Stimulated activated naive CD8-positive, alpha-beta T cell treated with anti-CD3 and anti-CD28 coated beads, Interleukin-15, Interleukin-2, amounts not matched to agents 100 ng/mL and 50 ng/mL, for 24 hours (primary cell): ENCODE measurements around the gene BAZ2B.

Source experiments
- H3K27ac Mint-ChIP-seq: one replicate; pipeline ENCODE4 v1.8.0; 2021; ENCODE audit warnings: mild to moderate bottlenecking, mixed read lengths
- H3K27me3 Mint-ChIP-seq: one replicate; pipeline ENCODE4 v1.8.0; 2021; ENCODE audit warnings: mixed read lengths
- H3K36me3 Mint-ChIP-seq: one replicate; pipeline ENCODE4 v1.8.0; 2021; ENCODE audit warnings: low read depth, mixed read lengths
- H3K4me1 Mint-ChIP-seq: one replicate; pipeline ENCODE4 v1.8.0; 2021; ENCODE audit warnings: low read depth, mixed read lengths
- H3K4me3 Mint-ChIP-seq: one replicate; pipeline ENCODE4 v1.8.0; 2021; ENCODE audit warnings: mild to moderate bottlenecking, mixed read lengths
- H3K9me3 Mint-ChIP-seq: one replicate; pipeline ENCODE4 v1.8.0; 2021; ENCODE audit warnings: mixed read lengths

Gene BAZ2B

DNA sequence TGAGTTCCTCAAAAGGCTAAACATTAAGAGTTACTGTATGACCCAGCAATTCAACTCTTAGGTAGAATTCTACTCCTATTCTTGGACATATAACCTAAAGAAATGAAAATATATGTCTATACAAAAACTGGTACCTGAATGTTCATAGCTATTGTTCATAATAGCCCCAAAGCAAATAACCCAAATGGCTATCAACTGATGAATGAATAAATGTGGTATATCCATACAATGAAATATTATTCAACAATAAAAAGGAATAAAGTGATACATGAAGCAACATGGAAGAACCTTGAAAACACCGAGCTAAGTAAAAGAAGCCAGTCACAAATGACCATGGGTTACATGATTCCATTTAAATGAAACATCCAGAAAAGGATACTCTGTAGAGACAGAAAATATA is 114.6 kb downstream of the BAZ2B start:
- Mint-ChIP-seq H3K4me3 (no peak overlapping the region), H3K36me3 (peaks cover 9% of the 10 kb centered on the region), H3K4me1 (peaks cover 16% of the 10 kb centered on the region), H3K27ac (no peak overlapping the region), H3K9me3 (peaks cover 4% of the 10 kb centered on the region), H3K27me3 (no peaks in the 10 kb centered on the region)

DNA sequence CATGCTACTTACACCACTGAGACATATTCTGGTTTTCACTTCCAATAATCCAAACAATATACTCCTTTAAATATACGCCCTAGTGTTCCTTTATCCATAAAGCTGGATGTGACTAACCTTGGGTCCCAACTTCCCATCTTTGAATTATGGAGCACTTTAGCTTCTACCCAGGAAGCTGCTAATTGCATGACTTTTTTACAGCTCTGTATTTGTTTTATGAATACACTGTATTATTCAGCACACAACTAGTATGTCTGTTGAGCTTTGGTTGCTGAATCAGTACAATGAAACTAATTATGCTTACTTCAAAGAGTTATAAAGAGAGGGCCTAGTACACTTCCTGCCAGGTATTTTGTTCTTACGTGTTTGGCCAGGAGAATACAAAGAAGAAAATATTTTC is 118.5 kb downstream of the BAZ2B start:
- Mint-ChIP-seq H3K27ac (peak overlapping the region; percentile 72), H3K9me3 (peaks cover 4% of the 10 kb centered on the region)

GRCh38 chr2:159497256-159497655 is 119.1 kb downstream of the BAZ2B start:
- H3K9me3 Mint-ChIP-seq = peaks cover 4% of the 10 kb centered on the region
- peak overlapping the region; percentile 19 for H3K4me3 Mint-ChIP-seq
- H3K27me3 Mint-ChIP-seq = no peaks in the 10 kb centered on the region
- H3K36me3 Mint-ChIP-seq = peaks cover 9% of the 10 kb centered on the region
- peak overlapping the region; percentile 72 for H3K27ac Mint-ChIP-seq
- H3K4me1 Mint-ChIP-seq = peaks cover 12% of the 10 kb centered on the region

More for the DNA sequence above, 118.5 kb downstream of the BAZ2B start:
- Mint-ChIP-seq H3K4me1 (peaks cover 12% of the 10 kb centered on the region), H3K4me3 (no peak overlapping the region), H3K36me3 (peaks cover 9% of the 10 kb centered on the region), H3K27me3 (no peaks in the 10 kb centered on the region)

DNA sequence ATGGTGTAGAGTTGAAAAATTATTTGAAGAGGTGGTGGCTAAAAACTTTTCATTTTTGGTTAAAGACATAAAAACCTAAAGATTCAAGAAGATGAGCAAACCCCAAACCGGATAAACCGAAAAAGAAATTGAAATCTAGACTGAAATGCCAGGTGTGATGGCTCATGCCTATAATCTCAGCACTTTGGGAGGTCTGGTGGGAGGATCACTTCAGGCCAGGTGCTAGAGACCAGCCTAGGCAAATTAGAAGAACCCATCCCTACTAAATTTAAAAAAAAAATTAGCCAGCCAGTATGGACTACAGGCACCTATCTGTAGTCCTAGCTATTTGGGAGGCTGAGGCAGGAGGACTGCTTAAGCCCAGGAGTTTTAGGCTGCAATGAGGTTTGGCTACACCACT is 126.9 kb downstream of the BAZ2B start:
- Mint-ChIP-seq H3K27ac (no peak overlapping the region), H3K36me3 (peaks cover 5% of the 10 kb centered on the region), H3K9me3 (no peaks in the 10 kb centered on the region), H3K27me3 (no peaks in the 10 kb centered on the region), H3K4me1 (peaks cover 13% of the 10 kb centered on the region), H3K4me3 (no peak overlapping the region)

DNA sequence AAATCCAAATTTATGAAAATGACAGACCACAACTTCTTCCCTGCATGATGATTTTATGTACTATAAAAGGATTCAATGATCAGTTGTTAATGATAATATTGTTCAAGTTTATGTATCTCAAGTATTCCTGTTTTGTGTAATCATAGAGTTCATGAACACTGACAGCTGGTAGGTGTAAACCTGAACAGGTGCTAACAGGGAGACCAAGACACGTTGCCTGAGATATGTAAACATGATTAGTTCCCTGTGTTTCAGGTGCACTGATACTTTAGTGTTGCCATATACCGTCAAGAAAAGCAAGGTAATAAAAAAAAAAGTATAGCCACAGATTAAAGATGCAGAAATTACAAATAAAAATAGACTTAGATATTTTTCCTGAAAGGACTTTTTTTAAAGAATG is 131.8 kb downstream of the BAZ2B start:
- Mint-ChIP-seq H3K36me3 (peaks cover 5% of the 10 kb centered on the region), H3K4me3 (no peak overlapping the region), H3K4me1 (peaks cover 13% of the 10 kb centered on the region), H3K9me3 (no peaks in the 10 kb centered on the region), H3K27me3 (no peaks in the 10 kb centered on the region), H3K27ac (no peak overlapping the region)

DNA sequence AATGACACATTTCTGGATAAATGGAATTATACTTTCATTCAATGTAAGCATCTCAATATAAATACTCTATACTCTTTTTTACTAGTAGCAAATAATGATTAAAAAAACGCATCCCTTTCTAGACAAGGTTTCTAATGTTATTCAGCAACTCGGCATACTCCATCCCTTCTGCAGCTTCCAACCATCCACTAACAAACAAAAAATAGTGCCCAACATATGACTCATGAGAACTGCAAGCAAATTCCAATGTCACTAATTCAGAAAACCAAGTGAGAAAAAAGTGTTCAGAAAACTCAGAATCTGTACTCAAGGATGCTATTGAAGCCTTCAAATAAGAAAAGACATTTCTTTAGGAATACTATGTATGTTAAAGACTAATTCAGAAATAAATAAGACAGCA is 140.0 kb downstream of the BAZ2B start:
- Mint-ChIP-seq H3K4me3 (no peak overlapping the region), H3K27ac (no peak overlapping the region), H3K36me3 (peaks cover 29% of the 10 kb centered on the region), H3K9me3 (peaks cover 4% of the 10 kb centered on the region), H3K4me1 (no peaks in the 10 kb centered on the region), H3K27me3 (no peaks in the 10 kb centered on the region)

GRCh38 chr2:159475793-159476192 is 140.6 kb downstream of the BAZ2B start:
- no peak overlapping the region for H3K27ac Mint-ChIP-seq
- H3K4me1 Mint-ChIP-seq = no peaks in the 10 kb centered on the region
- no peaks in the 10 kb centered on the region for H3K27me3 Mint-ChIP-seq
- no peak overlapping the region for H3K4me3 Mint-ChIP-seq
- H3K36me3 Mint-ChIP-seq = peaks cover 29% of the 10 kb centered on the region
- H3K9me3 Mint-ChIP-seq = peaks cover 4% of the 10 kb centered on the region

DNA sequence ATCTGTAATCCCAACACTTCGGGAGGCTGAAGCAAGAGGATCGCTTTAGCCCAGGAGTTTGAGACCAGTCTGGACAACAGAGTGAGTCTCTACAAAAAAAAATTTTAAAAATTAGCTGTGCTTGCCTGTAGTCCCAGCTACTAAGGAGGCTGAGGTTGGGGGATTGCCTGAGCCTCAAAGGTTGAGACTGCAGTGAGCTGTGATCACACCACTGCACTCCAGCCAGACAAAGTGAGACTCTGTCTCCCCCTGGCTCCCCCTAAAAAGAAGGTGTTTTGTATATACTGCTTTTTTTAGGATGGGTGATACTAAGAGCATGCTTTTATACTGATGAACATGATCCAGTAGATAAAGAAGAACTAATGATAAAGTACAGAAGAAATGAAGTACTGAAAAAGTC is 145.0 kb downstream of the BAZ2B start:
- no peaks in the 10 kb centered on the region for H3K27me3 Mint-ChIP-seq
- H3K36me3 Mint-ChIP-seq = peaks cover 32% of the 10 kb centered on the region
- peaks cover 6% of the 10 kb centered on the region for H3K4me1 Mint-ChIP-seq
- H3K9me3 Mint-ChIP-seq = peaks cover 4% of the 10 kb centered on the region
- H3K27ac Mint-ChIP-seq = no peak overlapping the region
- H3K4me3 Mint-ChIP-seq = no peak overlapping the region

DNA sequence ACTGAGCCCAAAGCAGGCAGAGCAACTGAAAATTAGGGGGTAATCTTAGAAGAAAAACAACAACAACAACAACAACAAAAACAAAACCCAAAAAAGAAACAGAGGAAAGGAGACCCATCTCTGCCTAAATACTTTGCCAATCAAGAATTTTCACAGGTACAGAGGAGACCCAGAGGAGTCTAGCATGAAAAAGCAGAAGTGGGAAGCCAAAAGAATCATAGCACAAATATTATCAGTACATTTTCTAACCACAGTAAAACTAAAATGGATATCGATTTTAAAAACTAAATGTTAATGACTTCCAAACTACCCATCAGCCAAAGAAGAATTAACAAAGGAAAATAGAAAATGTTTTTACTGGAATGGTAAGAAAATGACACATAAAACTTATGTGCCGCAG is 148.1 kb downstream of the BAZ2B start:
- no peak overlapping the region for H3K4me3 Mint-ChIP-seq
- no peaks in the 10 kb centered on the region for H3K9me3 Mint-ChIP-seq
- peaks cover 25% of the 10 kb centered on the region for H3K36me3 Mint-ChIP-seq
- peaks cover 6% of the 10 kb centered on the region for H3K4me1 Mint-ChIP-seq
- no peaks in the 10 kb centered on the region for H3K27me3 Mint-ChIP-seq
- no peak overlapping the region for H3K27ac Mint-ChIP-seq

- no peak overlapping the region for H3K27ac Mint-ChIP-seq
- H3K4me1 Mint-ChIP-seq = peaks cover 7% of the 10 kb centered on the region
- H3K36me3 Mint-ChIP-seq = peaks cover 18% of the 10 kb centered on the region
- no peaks in the 10 kb centered on the region for H3K9me3 Mint-ChIP-seq
- no peaks in the 10 kb centered on the region for H3K27me3 Mint-ChIP-seq
- H3K4me3 Mint-ChIP-seq = no peak overlapping the region
Observed at GRCh38 chr2:159462961-159463360, 153.4 kb downstream of the BAZ2B start.

- Mint-ChIP-seq H3K4me1 (peaks cover 11% of the 10 kb centered on the region), H3K27me3 (no peaks in the 10 kb centered on the region), H3K9me3 (no peaks in the 10 kb centered on the region), H3K36me3 (peaks cover 14% of the 10 kb centered on the region), H3K27ac (no peak overlapping the region), H3K4me3 (no peak overlapping the region)
Observed at GRCh38 chr2:159462201-159462785, 154.1 kb downstream of the BAZ2B start.

- peaks cover 22% of the 10 kb centered on the region for H3K4me1 Mint-ChIP-seq
Observed at GRCh38 chr2:159461076-159461475, 155.3 kb downstream of the BAZ2B start.

DNA sequence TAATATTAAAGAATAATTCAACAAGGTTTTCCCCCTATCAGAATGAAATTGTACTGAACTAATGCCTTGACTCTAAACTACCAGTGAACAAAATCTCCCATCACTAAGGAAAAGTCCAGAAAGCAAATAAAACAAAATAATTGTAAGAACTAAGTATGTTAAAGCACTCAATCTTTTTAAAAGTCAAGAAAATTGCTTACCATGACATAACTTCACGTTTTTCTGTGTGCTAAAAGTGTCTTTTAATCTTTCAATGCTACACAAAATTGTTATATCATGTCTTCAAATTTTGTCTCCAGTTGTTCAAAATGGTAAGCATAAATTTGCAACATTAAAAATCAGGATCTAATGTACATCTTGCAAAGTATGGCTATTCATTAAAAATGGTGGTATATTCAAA is 156.1 kb downstream of the BAZ2B start:
- H3K27ac Mint-ChIP-seq = no peak overlapping the region
- peaks cover 8% of the 10 kb centered on the region for H3K36me3 Mint-ChIP-seq
- H3K4me3 Mint-ChIP-seq = no peak overlapping the region
- H3K4me1 Mint-ChIP-seq = peaks cover 25% of the 10 kb centered on the region
- H3K27me3 Mint-ChIP-seq = no peaks in the 10 kb centered on the region
- no peaks in the 10 kb centered on the region for H3K9me3 Mint-ChIP-seq

More at GRCh38 chr2:159461076-159461475, 155.3 kb downstream of the BAZ2B start:
- H3K4me3 Mint-ChIP-seq = no peak overlapping the region
- H3K36me3 Mint-ChIP-seq = peaks cover 9% of the 10 kb centered on the region
- no peak overlapping the region for H3K27ac Mint-ChIP-seq
- H3K27me3 Mint-ChIP-seq = no peaks in the 10 kb centered on the region
- no peaks in the 10 kb centered on the region for H3K9me3 Mint-ChIP-seq

GRCh38 chr2:159459279-159459678 is 157.1 kb downstream of the BAZ2B start:
- H3K36me3 Mint-ChIP-seq = peaks cover 3% of the 10 kb centered on the region
- no peaks in the 10 kb centered on the region for H3K9me3 Mint-ChIP-seq
- peaks cover 26% of the 10 kb centered on the region for H3K4me1 Mint-ChIP-seq
- no peak overlapping the region for H3K4me3 Mint-ChIP-seq
- no peak overlapping the region for H3K27ac Mint-ChIP-seq
- H3K27me3 Mint-ChIP-seq = no peaks in the 10 kb centered on the region

- Mint-ChIP-seq H3K36me3 (no peaks in the 10 kb centered on the region), H3K27ac (peak overlapping the region; percentile 57), H3K27me3 (no peaks in the 10 kb centered on the region), H3K4me1 (peaks cover 26% of the 10 kb centered on the region), H3K9me3 (no peaks in the 10 kb centered on the region), H3K4me3 (no peak overlapping the region)
Observed at GRCh38 chr2:159457589-159457988, 158.8 kb downstream of the BAZ2B start.
